SU-DHL-6 (cell line): ENCODE data around the gene NDRG4.

Experiments used
- EZH2phosphoT487 ChIP-seq: fragments of 200-600 bp; sonication (generic), shearing (Covaris generic); conservative IDR thresholded peaks from 2 replicates; pipeline ENCODE4 v1.6.1; 2018; ENCODE audit warnings: mild to moderate bottlenecking, antibody characterized with exemption, low read length, moderate library complexity, mixed read lengths
- TF ChIP-seq, protein P1 (sequence below): fragments of 200-600 bp; sonication (generic); IDR thresholded peaks from one replicate; pipeline ENCODE4 v1.5.1; 2017; ENCODE audit warnings: antibody characterized with exemption, mild to moderate bottlenecking, low read length, moderate library complexity; ENCODE audit not compliant: insufficient read depth, poor library complexity, severe bottlenecking

DNA sequence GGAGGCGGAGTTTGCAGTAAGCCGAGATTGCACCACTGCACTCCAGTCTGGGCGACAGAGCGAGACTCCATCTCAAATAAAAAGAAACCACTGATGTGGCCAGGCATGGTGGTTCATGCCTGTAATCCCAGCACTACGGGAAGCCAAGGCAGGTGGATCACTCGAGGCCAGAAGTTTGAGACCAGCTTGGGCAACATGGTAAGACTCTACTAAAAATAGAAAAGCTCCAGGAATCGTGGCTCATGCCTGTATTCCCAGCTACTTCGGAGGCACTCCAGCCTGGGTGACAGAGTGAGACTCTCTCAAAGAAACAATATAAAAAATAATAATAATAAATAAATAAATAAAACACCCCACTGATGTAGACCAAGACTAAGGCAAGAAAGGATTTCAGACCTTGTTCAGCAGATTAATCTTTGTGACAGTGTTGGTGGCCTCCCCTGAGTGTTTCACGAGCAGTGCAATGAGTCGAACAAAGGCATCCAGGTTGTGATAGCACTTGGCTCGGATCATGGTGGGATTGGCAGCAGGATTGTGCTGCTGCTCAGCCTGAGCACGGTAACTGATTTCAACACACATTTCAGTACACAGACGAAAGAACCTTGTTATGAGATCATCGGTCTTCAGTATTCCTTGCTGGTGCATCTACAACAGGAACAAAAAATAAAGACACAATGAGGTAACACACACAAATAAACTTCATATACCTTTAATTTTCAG is 34.0 kb downstream of the NDRG4 start:
- TF ChIP-seq, protein P1, sequence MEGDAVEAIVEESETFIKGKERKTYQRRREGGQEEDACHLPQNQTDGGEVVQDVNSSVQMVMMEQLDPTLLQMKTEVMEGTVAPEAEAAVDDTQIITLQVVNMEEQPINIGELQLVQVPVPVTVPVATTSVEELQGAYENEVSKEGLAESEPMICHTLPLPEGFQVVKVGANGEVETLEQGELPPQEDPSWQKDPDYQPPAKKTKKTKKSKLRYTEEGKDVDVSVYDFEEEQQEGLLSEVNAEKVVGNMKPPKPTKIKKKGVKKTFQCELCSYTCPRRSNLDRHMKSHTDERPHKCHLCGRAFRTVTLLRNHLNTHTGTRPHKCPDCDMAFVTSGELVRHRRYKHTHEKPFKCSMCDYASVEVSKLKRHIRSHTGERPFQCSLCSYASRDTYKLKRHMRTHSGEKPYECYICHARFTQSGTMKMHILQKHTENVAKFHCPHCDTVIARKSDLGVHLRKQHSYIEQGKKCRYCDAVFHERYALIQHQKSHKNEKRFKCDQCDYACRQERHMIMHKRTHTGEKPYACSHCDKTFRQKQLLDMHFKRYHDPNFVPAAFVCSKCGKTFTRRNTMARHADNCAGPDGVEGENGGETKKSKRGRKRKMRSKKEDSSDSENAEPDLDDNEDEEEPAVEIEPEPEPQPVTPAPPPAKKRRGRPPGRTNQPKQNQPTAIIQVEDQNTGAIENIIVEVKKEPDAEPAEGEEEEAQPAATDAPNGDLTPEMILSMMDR: no peak
- no peak for TF ChIP-seq EZH2phosphoT487
